Loucy (cell line): ENCODE measurements around the gene FGF14.

Source experiments
- CTCF ChIP-seq: fragments of 200-600 bp; sonication (generic); conservative IDR thresholded peaks from 2 replicates; pipeline ENCODE4 v1.5.1; 2014; ENCODE audit warnings: mild to moderate bottlenecking, antibody characterized with exemption, low read length
- EZH2phosphoT487 ChIP-seq: fragments of 200-600 bp; IDR thresholded peaks from 2 replicates; pipeline ENCODE4 v1.6.1; 2018; ENCODE audit warnings: antibody characterized with exemption, mild to moderate bottlenecking, moderate library complexity, borderline replicate concordance

GRCh38 chr13:102128216-102128810 lies 273.5 kb downstream of the FGF14 start:
- TF ChIP-seq CTCF (no peak), EZH2phosphoT487 (no peak)
